Breast epithelium (tissue), 4 donors: Measurements from ENCODE around the gene NPTX2. TPM values are rescaled to one million over a fixed set of nuclear protein-coding genes. Genes with fewer than 3 reads are reported as not detected.

ENCODE experiments used
- DNase-seq, 2 donors: peaks; one replicate each; pipeline ENCODE4 v3.0.0-alpha.2; 2019; ENCODE audit warnings: low spot score in 2 of 2
- H3K27ac ChIP-seq, 2 donors: fragments of 200-600 bp; sonication (generic) in 1 of 2; one replicate each; pipeline ENCODE4 v1.5.1; 2016 to 2019; ENCODE audit warnings: mild to moderate bottlenecking in 1 of 2
- H3K27me3 ChIP-seq, 2 donors: fragments of 200-600 bp; sonication (generic) in 1 of 2; one replicate each; pipeline versions ENCODE4 v1.5.1 to v1.6.0; 2017 to 2019; ENCODE audit warnings: control low read depth in 1 of 2, mild to moderate bottlenecking in 1 of 2
- H3K36me3 ChIP-seq: fragments of 200-600 bp; one replicate; pipeline ENCODE4 v1.5.1; 2019
- H3K4me1 ChIP-seq, 2 donors: fragments of 200-600 bp; sonication (generic); one replicate each; pipeline ENCODE4 v1.5.1; 2016 to 2019; ENCODE audit warnings: control low read depth in 1 of 2
- H3K4me3 ChIP-seq, 3 donors: fragments of 200-600 bp; sonication (generic); 1 replicate in 2 of 3; 2 replicates in 1 of 3; pipeline ENCODE4 v1.5.1; 2016 to 2019; ENCODE audit warnings: mild to moderate bottlenecking in 3 of 3, moderate library complexity in 2 of 3
- H3K9me3 ChIP-seq, 2 donors: fragments of 200-600 bp; sonication (generic) in 1 of 2; one replicate each; pipeline ENCODE4 v1.5.1; 2016 to 2019; ENCODE audit warnings: control low read depth in 1 of 2
- POLR2A ChIP-seq: fragments of 450-650 bp; IDR thresholded peaks from one replicate; pipeline ENCODE4 v1.6.1; 2016; ENCODE audit warnings: antibody characterized with exemption, mild to moderate bottlenecking, moderate library complexity
- POLR2AphosphoS5 ChIP-seq, 3 donors: sonication (generic); formaldehyde crosslinking; IDR thresholded peaks; one replicate each; pipeline ENCODE4 v1.6.1; 2017; ENCODE audit warnings: antibody characterized with exemption in 3 of 3
- intact Hi-C: fragments of 100-400 bp; cut with DNase I; formaldehyde crosslinking; loops from one replicate; pipeline ENCODE4 v1.15.1; 2023; ENCODE audit warnings: low total_unique reads
- total RNA-seq, 3 donors: library from RNA; depleted of rRNA; stranded (reverse); fragments of >200 nt; gene quantifications; one replicate each; pipeline ENCODE4 v1.1.0, GENCODE V29; 2016
- TF ChIP-seq, protein P1 (sequence below), 3 donors: fragments of 450-650 bp; IDR thresholded peaks; one replicate each; pipeline ENCODE4 v1.5.1; 2016 to 2017; ENCODE audit warnings: antibody characterized with exemption in 3 of 3, mild to moderate bottlenecking in 3 of 3, moderate library complexity in 3 of 3

Gene NPTX2
- total RNA-seq, 3 donors from 2014 or later, result 1.5 to 3.3 (median 3.2) TPM

DNA sequence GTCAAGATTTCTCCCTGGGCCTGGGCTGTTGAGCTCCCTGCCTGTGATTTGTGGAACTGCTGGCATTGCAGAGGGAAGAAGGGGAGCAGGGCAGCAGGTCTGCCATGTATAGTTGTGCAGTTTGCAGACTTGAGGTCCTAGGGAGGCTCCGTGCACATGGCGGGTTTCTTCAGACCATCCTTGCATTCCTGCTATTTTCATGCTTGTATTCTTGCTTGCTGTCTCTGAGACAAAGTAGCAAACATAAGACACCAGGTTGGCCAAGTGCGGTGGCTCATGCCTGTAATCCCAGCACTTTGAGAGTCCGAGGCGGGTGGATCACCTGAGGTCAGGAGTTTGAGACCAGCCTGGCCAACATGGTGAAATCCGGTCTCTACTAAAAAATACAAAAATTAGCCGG lies 61.1 kb downstream of the NPTX2 start:
- no peaks in the 10 kb centered on the region for H3K4me1 ChIP-seq
- peaks cover 8 to 16% of the 10 kb centered on the region in 2 donors for H3K9me3 ChIP-seq
- TF ChIP-seq, protein P1, sequence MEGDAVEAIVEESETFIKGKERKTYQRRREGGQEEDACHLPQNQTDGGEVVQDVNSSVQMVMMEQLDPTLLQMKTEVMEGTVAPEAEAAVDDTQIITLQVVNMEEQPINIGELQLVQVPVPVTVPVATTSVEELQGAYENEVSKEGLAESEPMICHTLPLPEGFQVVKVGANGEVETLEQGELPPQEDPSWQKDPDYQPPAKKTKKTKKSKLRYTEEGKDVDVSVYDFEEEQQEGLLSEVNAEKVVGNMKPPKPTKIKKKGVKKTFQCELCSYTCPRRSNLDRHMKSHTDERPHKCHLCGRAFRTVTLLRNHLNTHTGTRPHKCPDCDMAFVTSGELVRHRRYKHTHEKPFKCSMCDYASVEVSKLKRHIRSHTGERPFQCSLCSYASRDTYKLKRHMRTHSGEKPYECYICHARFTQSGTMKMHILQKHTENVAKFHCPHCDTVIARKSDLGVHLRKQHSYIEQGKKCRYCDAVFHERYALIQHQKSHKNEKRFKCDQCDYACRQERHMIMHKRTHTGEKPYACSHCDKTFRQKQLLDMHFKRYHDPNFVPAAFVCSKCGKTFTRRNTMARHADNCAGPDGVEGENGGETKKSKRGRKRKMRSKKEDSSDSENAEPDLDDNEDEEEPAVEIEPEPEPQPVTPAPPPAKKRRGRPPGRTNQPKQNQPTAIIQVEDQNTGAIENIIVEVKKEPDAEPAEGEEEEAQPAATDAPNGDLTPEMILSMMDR (IDR thresholded peaks at IDR 0.05), result no peak
- TF ChIP-seq POLR2A (no peak), POLR2AphosphoS5 (IDR thresholded peaks at IDR 0.05) (no peak)
- no peaks in the 10 kb centered on the region for H3K36me3 ChIP-seq
- DNase-seq, result no peak
- no peak overlapping the region for H3K4me3 ChIP-seq
- no peak overlapping the region for H3K27ac ChIP-seq
- intact Hi-C loops, result no loop called here
- H3K27me3 ChIP-seq, result peaks cover 0 to 6% of the 10 kb centered on the region in 2 donors

Other genes with a start within 250 kb of the NPTX2 start
- 10 to 100 TPM in 1 of 3 donors, 1 to 10 TPM in 2; 1.3 to 11.0 (median 8.5) TPM for gene BAIAP2L1, start 216.2 kb upstream of the NPTX2 start, total RNA-seq